HUDEP-2 (cell line): Measurements from ENCODE around the gene MED13L.
"Not testable (repeated sequence)": the region's sequence is repeated elsewhere in the genome, so short reads cannot be mapped to it uniquely, and the experiment has no call there.

Experiments
- DNase-seq, 76 experiments: peaks; one replicate each; lab custom pipeline; 2025; ENCODE audit not compliant: unreplicated experiment in 76 of 76; lab: John Stamatoyannopoulos, UW

MED13L gene

GRCh38 chr12:115993737-115994136, 283.8 kb downstream of the MED13L start:
- no peak for DNase-seq

- DNase-seq, result no peak
These were observed 287.3 kb downstream of the MED13L start for GRCh38 chr12:115990241-115990640.

- DNase-seq, result no peak
These were observed 288.6 kb downstream of the MED13L start for GRCh38 chr12:115988625-115989563.

GRCh38 chr12:115988212-115988611, 289.3 kb downstream of the MED13L start:
- no peak for DNase-seq

- DNase-seq, result no peak
These were observed 292.9 kb downstream of the MED13L start for GRCh38 chr12:115984616-115985015.

GRCh38 chr12:115983226-115983798, 294.2 kb downstream of the MED13L start:
- peak in 17 of 76 experiments; percentile 0 to 26 (median 4) for DNase-seq

GRCh38 chr12:115980339-115980738, 297.2 kb downstream of the MED13L start:
- DNase-seq, result no peak

GRCh38 chr12:115979851-115980250, 297.6 kb downstream of the MED13L start:
- DNase-seq, result no peak

GRCh38 chr12:115979351-115979750, 298.1 kb downstream of the MED13L start:
- DNase-seq, result no peak

- DNase-seq, result not testable (repeated sequence)
These were observed 300.7 kb downstream of the MED13L start for GRCh38 chr12:115976829-115977228.

- no peak for DNase-seq
These were observed 302.1 kb downstream of the MED13L start for GRCh38 chr12:115975411-115975810.

- DNase-seq, result no peak
These were observed 303.3 kb downstream of the MED13L start for GRCh38 chr12:115973968-115974724.

GRCh38 chr12:115973066-115973465, 304.4 kb downstream of the MED13L start:
- no peak for DNase-seq

- no peak for DNase-seq
These were observed 305.3 kb downstream of the MED13L start for GRCh38 chr12:115972241-115972640.

GRCh38 chr12:115968211-115968610, 309.3 kb downstream of the MED13L start:
- DNase-seq, result no peak

GRCh38 chr12:115966376-115966775, 311.1 kb downstream of the MED13L start:
- no peak for DNase-seq

- no peak for DNase-seq
These were observed 312.9 kb downstream of the MED13L start for GRCh38 chr12:115964626-115965025.

- DNase-seq, result no peak
These were observed 313.3 kb downstream of the MED13L start for GRCh38 chr12:115964214-115964613.

- no peak for DNase-seq
These were observed 315.3 kb downstream of the MED13L start for GRCh38 chr12:115962216-115962615.

GRCh38 chr12:115960868-115961802, 316.4 kb downstream of the MED13L start:
- DNase-seq, result no peak
